GM11168 (cell line): ENCODE results near the gene KDF1.
"Not testable (repeated sequence)": the region's sequence is repeated elsewhere in the genome, so short reads cannot be mapped to it uniquely, and the experiment has no call there.

Experiments used
- in situ Hi-C: fragments of 300-500 bp; cut with MboI; formaldehyde crosslinking; loops from one replicate; pipeline ENCODE4 v1.12.0; 2022; ENCODE audit warnings: low sequenced_read_pairs; ENCODE audit not compliant: unreplicated experiment

KDF1 gene

DNA sequence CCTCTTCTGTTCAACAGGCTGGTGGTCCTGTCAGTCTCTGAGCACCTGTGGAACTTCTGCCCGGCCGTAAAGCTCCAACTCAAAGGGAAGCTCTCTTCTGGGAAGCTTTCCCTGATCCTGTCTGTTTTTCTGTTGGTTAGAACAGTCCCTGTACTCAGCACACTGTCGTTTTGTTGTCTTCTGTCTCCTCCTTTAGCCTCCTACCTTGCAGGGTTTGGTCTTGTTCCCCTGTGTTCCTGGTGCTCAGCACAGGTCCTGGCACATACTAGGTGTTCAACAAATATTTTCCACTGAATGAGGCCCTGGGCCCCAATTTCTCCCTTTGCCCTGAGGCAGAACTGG lies 328 bp upstream of the KDF1 start:
- in situ Hi-C loops, result no loop called here

- in situ Hi-C loops, result no loop called here
Measured at GRCh38 chr1:26959270-26959669, 998 bp downstream of the KDF1 start.

DNA sequence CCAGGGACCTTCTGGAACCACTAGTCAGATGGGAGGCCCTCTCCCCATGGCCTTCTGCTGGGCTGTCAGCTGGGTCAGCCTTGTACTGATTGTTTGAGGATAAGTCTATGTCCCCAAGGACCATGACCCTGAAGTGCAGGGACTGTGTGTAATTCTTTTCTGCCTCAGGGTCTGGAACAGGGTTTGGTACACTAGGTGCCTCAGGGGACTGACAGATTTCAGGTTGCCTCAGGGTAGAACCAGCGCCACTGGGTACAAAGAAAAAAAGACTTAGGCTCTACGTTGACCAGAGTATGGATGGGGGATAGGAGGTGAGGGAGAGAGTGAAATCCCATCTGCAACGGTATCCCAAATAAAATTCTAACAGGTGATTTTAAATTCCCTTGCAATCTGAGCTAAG lies 3.0 kb downstream of the KDF1 start:
- in situ Hi-C loops, result no loop called here

DNA sequence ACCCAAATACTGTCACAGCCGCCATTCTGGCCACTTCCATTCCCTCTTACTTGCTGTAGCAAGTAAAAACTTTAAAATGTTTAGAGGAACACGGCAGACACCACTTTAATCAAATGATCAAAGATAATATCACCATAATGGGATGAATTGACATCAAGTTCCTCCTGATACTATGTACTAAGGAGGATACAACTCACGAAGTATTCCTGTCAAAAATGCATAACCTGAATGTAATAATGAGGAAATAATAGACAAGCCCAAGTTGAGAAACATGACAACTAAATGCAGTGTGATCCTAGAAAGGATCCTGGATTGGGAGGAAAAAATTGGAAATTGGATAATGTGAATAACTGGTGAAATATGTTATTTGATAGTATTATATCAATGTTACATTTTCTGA lies 3.9 kb downstream of the KDF1 start:
- in situ Hi-C loops, result no loop called here

GRCh38 chr1:26953374-26953773 lies 6.9 kb downstream of the KDF1 start:
- in situ Hi-C loops, result no loop called here

DNA sequence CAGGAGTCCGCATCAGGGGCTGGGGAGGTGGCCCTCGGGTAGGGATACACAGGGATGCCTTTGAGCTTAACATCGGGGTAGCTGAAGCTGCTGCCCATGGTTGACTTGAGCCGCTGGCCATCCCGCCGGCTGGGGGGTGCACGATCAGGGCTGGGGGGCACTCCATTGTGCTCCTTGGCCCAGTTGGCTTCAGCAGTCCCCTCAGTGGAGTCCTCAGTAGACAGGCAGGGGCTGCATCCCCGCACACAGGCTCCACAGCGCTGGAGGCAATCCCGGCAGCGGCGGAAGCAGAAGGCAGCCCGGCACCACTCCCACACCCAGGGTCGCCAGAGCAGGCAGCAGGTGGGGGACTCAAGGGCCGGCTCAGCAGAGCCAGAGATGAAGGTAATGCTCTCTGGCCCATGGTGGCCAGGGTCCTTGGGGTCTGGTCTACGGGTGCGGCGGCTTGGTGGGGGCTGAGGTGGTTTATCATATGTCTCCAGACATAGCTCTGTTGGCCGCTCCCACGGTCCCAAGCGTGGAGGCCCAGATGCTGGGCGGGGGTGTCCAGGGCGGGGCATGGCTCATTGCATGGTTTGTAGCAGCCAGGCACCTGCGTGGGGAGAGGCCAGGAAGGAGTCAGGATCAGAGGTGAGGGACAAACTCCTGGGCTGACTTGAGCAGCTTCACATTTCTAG lies 8.3 kb downstream of the KDF1 start:
- in situ Hi-C loops, result no loop called here

GRCh38 chr1:26951216-26951615 lies 9.1 kb downstream of the KDF1 start:
- in situ Hi-C loops, result no loop called here

DNA sequence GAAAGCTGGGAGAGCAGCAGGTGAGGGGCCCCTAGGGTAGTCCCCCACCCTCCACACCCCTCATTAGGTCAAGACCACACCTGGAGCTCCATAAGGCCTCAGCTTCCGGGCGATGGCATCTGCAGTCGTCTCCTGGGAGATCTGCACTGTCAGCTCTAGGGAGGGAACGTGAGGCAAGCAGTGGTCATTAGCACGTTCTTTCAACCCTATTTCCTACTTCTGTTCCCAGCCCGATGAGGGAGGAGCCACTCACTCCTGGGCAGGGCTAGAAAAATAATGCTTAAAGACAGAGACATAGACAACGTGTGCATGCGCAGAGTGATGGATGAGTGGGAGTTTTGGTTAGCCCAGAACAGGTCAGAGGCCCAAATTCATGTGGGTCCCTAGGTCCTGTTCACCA lies 9.7 kb downstream of the KDF1 start:
- in situ Hi-C loops, result no loop called here

DNA sequence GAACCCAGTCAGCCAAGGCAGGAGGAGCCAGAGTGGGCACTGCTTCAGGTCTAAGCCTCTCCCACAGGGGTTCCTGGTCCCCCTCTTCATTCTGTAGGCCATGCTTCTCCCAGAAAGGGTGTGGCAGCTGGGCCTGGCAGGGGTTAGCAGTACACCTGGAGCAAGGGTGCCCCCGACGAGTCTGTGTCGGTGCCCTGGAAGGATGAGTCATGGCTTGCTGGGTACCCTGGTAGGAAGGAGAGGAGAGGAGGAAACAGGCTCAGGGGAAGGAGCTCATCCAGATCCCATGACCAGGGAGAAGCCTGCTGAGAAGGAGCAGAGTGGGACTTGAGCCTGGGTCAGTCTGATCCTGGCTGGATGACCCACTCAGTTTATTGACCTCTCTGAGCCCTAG lies 10.3 kb downstream of the KDF1 start:
- in situ Hi-C loops, result no loop called here

- in situ Hi-C loops, result no loop called here
Measured at GRCh38 chr1:26949266-26949925, 10.9 kb downstream of the KDF1 start.

GRCh38 chr1:26948725-26949057 lies 11.6 kb downstream of the KDF1 start:
- in situ Hi-C loops, result not testable (repeated sequence)

DNA sequence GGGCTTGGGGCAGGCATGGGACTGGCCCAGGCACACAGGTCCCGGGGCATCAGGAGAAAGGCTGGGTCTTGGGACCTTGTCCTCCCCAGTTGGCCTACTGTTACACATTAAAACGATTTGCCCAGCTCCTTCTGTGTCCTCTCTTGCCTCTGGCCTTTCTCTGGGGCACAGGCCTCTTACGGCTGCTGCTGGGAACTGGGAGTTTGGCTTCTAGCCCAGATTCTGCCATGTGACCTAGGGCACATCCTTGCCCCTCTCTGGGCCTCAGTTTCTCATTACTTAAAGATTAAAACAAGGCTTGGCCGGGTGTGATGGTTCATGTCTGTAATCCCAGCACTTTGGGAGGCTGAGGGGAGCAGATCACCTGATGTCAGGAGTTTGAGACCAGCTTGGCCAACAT lies 14.0 kb downstream of the KDF1 start:
- in situ Hi-C loops, result no loop called here

DNA sequence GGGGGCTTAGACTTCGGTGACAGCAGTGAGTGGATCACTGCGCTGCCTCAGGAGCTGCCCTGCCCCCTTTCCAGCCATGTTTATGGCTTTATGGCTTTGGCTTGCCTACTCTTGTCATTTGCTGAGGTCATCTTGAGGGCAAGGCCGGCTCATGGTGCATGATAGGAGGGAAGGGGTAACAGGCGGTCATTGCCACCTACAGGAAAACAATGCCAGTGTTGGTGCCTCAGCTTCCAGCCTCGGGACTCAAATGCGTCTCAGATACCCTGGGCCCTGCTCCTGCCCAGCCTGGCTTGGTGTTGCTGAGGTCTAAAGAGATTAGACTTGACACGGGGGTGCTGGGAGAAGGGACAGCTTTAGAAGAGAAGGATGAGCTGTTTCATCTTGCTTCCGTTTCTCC lies 14.5 kb downstream of the KDF1 start:
- in situ Hi-C loops, result no loop called here

GRCh38 chr1:26945138-26945537 lies 15.1 kb downstream of the KDF1 start:
- in situ Hi-C loops, result no loop called here

DNA sequence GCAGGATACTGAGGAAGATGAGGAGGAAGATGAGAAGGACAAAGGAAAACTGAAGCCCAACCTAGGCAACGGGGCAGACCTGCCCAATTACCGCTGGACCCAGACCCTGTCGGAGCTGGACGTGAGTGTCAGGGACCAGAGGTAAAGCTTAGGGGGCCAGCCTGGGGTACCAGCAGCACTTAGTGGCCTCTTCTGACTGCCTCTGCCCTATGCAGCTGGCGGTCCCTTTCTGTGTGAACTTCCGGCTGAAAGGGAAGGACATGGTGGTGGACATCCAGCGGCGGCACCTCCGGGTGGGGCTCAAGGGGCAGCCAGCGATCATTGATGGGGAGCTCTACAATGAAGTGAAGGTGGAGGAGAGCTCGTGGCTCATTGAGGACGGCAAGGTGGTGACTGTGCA lies 17.6 kb downstream of the KDF1 start:
- in situ Hi-C loops, result no loop called here

DNA sequence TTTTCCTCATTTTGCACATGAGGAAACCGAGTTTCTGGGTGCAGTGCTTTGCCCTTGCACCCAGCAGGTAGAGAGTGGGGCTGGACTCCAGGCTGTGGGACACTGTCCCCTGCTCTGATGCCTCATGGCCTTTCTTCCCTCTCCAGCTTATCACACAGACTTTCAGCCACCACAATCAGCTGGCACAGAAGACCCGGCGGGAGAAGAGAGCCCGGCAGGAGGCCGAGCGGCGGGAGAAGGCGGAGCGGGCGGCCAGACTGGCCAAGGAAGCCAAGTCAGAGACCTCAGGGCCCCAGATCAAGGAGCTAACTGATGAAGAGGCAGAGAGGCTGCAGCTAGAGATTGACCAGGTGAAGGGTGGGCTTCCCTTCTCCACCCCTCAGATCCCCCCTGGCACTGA lies 19.0 kb downstream of the KDF1 start:
- in situ Hi-C loops, result no loop called here

GRCh38 chr1:26938659-26939025 lies 21.6 kb downstream of the KDF1 start:
- in situ Hi-C loops, result no loop called here

- in situ Hi-C loops, result no loop called here
Measured at GRCh38 chr1:26938004-26938658, 22.1 kb downstream of the KDF1 start.

DNA sequence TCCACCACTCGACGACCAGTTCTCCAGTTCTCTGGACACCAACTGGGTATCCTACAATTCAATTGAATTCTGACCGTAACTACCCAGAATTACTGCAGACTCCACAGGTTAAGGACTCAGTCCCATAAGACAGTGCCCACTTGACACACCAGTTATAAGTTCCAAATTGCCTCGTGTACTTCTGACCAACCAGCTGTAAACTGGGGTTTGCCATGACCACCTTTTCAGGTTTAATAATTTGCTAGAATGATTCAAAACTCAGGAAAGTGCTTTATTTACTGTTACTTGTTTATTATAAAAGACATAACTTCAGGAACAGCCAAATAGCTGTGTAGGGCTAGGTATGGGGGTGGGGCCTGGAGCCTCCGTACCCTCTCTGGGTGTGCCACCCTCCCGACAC lies 23.4 kb downstream of the KDF1 start:
- in situ Hi-C loops, result no loop called here

DNA sequence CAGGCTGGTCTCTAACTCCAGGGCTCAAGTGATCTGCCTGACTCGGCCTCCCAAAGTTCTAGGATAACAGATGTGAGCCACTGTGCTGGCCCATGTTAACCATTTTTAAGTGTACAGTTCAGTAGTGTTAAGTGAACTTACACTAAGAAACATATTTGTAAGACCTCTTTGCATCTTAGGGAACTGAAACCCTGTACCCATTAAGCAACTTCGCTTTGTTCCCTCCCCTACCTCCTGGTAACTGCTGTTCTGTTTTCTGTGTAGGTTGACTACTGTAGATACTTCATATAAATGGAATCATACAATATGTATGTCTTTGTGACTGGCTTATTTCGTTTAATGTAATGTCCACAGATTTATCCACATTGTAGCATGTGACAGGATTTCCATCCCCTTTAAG lies 27.7 kb downstream of the KDF1 start:
- in situ Hi-C loops, result no loop called here

DNA sequence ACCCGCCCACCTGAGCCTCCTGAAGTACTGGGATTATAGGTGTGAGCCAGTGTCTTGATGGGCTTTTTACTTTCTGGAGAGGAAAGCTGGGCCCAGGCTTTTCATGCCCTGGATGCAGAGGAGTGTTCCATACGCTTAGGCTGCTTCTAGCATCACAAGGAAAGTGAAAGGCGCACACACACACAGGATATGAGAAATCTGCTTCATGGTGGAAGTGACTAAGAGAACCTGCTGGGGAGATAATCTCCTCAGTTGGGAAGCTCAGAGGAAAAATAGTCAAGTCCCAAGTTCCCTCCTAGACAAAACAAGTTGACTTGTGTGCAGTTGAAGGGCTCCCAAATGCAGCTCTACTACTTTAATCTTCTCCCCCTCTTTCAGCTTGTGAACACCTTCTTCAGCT lies 36.6 kb downstream of the KDF1 start:
- in situ Hi-C loops, result no loop called here

DNA sequence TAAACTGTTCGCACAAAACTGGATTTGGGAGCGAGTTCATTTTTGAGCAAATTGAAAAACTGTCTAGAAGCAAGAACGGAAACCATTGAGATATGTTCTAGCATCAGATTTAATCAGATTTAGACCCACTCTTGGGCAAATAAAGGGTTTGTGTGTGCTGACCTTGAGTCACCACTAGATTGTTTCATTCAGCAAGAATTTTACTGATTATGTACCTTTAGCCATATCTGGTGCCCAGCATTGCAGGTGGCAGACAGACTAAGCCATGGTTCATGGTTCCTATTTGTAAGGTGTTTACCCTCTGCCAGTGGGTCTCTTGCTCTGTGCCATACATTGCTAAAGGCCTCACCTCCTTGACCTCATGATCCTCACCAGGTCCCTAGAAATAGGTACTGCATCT lies 37.4 kb downstream of the KDF1 start:
- in situ Hi-C loops, result no loop called here
